Epithelial cell of esophagus (primary cell): ENCODE results near the gene MTHFS.

Source experiments
- DNase-seq: peaks from one replicate; pipeline ENCODE4 v3.0.0; 2010; ENCODE audit warnings: low read depth
- H3K4me3 ChIP-seq: 2 replicates; pipeline ENCODE4 v1.5.1; 2011; ENCODE audit warnings: mild to moderate bottlenecking, low read length, control low read depth
- CTCF ChIP-seq: IDR thresholded peaks from 2 replicates; pipeline ENCODE4 v1.5.1; 2011; ENCODE audit warnings: low read depth, mild to moderate bottlenecking, low read length, control low read depth, inconsistent platforms; ENCODE audit not compliant: insufficient read depth; ENCODE audit errors: missing control alignments

The MTHFS gene

GRCh38 chr15:79798311-79798710 is 98.5 kb downstream of the MTHFS start:
- TF ChIP-seq CTCF, result no peak
- no peak overlapping the region for H3K4me3 ChIP-seq

More at GRCh38 chr15:79798311-79798710, 98.5 kb downstream of the MTHFS start:
- no peak for DNase-seq
